Skeletal muscle cell (primary cell): Measurements from ENCODE around the gene RAB34.

Experiments
- DNase-seq: peaks from one replicate; pipeline ENCODE4 v3.0.0-alpha.2; 2010; ENCODE audit warnings: low read depth
- H3K4me3 ChIP-seq: 2 replicates; pipeline ENCODE4 v1.5.1; 2011; ENCODE audit warnings: low read depth, mild to moderate bottlenecking, control low read depth, low read length, moderate library complexity

The RAB34 gene

DNA sequence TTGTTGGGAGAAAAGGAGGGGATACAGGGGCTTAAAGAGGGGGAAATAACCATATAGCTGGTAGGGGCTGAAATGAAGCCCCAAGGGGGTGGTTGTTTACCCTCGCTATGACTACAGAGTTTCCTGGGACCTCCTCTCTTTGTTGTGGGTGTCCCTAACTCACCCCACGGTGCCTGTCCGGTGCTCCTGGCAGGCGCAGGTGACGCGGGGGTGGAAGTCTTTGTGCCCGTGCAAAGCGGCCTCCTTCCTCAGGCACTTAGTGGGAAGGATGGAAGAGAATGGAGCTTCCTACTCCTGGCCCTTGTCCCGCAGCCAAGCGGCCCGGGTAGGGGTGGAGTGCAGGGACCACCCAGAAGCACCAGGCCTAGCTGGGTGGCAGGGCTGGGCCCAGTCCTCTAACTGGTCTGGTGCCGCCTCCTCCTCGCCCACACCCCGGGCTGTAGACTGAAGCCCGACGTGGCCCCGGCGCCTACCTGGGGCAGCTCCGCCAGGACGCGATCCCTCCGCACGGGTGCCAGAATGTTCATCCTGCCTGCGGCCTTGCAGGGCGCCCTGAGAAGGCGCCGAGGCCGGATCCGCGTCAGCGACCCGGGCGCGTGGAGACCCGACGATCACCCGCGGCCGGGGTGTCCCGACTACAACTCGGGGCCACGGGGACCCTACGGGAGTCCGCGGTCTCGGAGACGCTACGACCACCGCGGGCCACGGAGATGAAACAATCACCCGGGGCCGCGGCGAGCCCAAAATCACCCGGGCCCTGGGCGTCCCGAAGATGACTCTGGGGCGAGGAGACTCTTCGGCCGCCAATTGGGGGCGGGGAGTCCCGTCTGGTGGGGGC, 709 bp downstream of the RAB34 start:
- no peak for DNase-seq
- H3K4me3 ChIP-seq: peak overlapping the region; percentile 96

DNA sequence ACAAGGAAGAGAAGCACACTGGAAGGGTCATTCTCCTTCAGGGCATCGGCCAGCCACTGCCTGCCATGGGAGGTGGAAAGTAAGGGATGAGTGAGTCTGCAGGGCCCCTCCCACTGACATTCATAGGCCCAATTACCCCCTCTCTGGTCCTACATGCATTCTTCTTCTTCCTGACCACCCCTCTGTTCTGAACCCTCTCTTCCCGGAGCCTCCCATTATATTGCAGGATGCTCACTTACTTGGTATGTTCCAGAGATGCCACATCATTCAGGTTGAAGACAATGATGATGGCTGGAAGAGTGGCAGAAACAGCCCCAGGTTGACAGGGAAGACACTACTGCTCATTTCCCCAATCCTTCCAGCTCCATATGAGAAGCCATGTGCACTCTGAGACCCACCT, 2.5 kb downstream of the RAB34 start:
- DNase-seq: no peak
- no peak overlapping the region for H3K4me3 ChIP-seq

DNA sequence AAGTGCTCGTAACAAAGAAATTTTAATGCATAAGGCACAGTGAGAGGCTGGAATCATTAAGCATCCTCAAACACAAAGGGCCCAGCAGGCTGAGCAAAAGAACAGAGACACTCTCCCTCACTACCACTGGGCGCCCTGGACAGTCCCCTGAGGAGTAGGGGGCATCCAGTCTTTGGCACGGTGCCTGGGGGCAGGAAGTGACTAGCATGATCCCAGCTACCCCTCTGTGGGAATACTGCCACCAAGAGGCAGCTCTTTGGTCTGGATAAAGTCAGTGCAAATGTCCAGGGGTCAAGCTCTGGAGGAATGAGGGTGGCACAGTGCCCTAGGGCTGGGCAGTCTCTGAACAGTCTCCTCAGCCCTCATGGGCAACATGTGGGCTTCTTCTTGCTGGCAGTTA, 3.4 kb downstream of the RAB34 start:
- DNase-seq: no peak
- H3K4me3 ChIP-seq: no peak overlapping the region

DNA sequence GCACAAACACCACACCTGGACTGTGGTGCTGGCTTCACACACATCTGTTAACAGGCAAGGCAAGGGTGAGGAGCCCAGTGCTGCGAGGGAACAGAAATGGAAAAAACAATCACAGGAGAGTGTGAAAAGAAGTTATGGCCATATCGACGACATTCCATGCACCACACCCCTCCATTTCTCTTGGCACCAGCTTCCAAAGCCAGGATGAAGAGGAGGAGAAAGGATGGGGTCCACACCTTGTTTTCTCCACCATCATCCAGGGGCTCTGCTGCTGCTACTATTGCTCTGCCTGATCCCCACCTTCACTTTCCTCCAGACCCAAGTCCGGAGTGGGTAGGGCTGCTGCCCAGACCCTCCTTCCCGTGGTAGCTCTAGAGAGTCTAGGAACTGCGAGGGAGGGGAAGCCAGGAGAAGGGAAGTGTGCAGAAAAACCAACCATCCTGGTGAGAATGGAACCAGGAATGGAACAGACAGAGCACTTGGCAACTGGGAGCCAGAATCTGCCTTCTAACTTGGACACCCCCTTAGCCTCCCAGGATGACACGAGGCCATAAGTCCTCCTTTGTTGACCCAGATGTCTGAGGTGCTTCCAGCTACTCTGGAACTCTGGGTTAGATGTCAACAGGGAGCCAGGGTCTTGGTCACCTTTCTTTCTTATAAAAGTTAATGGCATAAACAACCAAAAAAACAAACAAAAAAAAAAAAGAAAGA, 4.8 kb downstream of the RAB34 start:
- no peak overlapping the region for H3K4me3 ChIP-seq
- DNase-seq: no peak

DNA sequence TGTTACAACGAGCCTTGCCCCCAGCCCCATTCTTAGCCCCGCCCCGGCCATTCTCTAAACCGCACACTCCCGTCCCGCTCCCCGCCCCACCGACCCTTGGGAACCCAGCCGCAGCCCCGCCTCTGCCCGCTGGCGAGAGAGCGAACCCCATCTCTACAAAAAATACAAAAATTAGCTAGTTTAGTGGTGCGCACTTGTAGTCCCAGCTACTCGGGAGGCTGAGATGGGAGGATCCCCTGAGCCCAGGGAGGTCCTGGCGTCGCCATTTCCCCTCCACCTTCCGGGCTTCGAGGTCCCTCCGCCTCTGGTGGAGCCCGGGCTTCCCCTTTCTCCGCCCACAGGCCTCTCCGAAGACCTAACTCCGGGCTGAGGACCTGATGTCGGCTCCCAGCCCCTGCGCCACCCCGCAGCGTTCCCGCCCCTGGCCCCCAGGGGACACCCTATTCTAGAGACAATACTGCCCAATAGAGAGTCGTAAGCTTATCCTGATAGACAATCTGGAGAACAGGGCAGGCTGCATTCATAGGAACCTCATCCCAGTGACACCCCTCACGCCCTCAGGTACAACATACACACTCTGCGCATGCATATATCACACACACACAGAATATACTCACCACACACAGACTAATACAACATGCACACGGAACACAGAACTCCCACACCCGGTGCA, 5.5 kb downstream of the RAB34 start:
- H3K4me3 ChIP-seq: peak overlapping the region; percentile 61
- no peak for DNase-seq

DNA sequence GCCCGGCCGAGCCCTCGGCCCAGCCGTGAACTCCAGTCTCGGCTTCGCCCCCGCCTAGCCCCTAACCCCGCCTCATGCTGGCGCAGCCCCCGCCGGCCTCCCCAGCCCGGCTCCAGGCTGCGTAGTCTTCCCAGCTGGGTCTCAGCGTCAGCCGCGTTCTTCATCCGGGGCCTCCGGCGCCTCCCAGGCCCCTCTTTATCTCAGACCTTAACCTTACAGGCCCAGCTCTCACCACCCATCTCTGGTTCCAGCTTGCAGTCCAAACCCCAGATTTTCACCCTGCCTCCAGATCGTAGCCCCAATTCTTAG, 6.0 kb downstream of the RAB34 start, which contains the start of gene PROCA1:
Gene PROCA1, minus strand, starts transcription at position 166 of the 309 bp plus-strand sequence. CDS start 228 bp downstream, outside the sequence.
- no peak for DNase-seq
- peak within 1 kb of the TSS; percentile 61 for H3K4me3 ChIP-seq

DNA sequence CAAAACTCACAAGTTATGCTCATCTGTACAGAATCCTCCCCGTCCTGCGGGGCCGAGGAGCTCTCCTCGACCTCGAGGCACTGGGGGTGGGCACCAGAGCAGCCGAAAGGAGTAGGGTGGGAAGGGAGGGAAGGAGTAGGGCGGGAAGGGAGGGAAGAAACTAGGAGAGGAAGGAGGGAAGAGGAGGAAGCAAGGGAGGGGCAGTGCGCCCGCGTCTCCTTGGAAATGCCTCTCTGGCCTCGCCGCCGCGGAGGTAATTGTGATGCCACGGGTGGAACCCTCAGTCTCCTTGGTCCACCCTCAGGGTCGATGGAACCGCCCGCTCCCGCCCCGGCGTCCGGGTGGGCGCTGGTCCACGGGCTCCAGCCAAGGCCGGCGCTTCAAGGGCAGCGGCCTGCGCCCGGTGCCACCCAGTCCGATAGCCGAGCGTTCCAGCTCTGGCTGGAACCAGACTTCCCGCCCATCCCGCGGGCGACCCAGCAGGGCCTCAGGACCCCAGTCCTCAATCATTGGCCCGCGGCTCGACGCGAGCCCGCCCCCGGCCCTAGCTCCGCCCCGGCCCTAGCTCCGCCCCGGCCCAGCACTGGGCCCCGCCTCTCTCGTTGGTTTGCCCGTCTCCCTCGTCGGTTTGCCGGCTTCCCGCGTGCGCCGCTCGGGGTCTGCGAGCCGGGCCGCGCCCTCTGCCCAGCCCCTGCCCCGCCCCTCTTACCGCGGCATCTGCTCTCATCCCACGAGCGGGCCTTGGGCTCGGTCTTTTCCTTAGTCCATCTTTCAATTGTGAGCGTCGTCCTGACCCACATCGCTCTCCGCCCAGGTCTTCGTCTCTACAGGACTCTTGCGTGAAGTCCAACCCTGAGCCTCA, 6.6 kb downstream of the RAB34 start:
- H3K4me3 ChIP-seq: peak overlapping the region; percentile 61
- no peak for DNase-seq

DNA sequence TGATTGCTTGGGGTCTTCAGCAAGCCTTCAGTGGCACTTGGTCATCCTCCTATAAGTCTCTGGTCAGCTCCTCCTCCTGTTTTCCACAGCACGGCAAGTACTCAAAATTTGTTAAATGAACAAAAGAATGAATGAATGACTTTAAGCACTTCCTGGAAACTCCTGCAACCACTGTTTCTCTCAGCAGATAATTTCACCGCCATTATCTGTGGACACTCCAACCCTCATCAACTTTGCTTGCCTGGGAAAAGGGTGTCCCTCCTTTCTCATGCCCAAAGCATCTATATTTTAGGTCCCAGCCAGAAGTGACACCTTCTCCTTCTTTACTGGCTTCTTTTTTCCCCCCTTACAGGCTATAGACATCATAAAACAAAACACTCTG, 10.3 kb downstream of the RAB34 start:
- H3K4me3 ChIP-seq: no peak overlapping the region
- DNase-seq: no peak

DNA sequence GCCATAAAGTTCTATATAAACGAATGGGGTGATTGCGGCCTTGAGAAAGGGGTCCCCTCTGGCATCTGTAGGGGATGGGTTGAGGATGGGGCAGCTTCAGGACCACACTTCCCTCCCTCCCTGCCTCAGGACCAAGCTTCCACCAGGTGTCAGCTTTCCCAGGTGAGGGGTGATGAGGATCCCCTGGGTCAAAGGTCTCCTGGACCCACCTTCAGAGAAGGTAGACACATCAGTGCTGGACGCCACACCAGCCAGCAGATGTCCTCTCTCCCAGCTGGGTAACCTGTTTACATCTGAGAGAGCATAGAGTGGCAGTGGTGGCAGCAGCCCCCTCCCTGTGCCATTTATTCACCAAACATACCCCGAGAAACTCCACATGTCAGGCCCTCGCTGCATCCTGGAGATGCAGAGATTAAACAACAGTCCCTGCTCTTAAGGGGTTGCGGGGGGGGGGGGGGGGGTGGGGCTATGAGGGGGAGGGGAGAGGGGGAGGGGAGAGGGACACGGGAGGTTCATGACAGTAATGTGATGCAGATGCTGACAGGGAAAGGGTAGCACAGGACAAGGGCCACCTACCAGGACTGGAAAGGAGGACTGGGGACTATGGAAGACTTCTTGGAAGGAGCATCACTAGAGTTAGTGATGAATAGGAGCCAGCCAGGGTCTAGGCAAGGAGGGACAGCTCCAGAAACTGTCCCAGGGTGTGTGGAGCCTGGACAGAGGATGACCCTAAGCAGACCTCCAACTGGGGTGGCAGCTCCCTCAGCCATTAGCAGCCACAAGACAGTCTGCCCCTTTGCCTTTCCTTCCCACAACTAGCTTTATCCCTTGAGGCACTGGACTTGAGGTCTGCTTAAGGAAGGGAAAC, 11.0 kb downstream of the RAB34 start:
- no peak overlapping the region for H3K4me3 ChIP-seq
- DNase-seq: no peak

DNA sequence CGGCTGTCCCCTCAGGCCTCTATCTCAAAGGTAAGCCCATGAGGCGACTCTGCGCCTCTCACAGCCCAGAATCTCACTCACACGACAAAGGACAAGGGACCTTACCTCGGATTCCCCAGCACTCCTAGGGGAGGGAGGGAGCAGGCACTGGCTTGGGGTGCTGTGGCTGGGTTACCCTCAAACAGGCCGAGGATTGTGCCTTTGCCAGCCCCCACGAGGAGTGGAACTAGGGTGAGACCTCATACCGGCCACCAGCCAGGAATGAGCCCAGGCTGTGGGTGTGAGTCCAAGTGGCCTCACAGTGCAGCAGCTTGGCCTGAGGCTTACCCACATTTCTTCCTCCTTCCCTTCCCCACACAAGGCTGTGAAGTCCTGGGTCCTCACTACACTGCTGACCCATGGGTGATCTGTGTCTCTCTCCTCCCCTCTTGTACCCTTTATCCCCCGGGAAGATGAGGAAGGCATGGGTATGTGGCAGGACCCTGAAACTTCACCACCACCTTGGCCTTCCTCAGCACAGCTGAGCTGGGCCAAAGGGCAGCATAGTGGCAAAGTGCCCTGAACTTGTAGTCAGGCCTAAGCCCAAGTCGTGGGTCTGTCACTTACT, 11.8 kb downstream of the RAB34 start:
- no peak for DNase-seq
- no peak overlapping the region for H3K4me3 ChIP-seq

DNA sequence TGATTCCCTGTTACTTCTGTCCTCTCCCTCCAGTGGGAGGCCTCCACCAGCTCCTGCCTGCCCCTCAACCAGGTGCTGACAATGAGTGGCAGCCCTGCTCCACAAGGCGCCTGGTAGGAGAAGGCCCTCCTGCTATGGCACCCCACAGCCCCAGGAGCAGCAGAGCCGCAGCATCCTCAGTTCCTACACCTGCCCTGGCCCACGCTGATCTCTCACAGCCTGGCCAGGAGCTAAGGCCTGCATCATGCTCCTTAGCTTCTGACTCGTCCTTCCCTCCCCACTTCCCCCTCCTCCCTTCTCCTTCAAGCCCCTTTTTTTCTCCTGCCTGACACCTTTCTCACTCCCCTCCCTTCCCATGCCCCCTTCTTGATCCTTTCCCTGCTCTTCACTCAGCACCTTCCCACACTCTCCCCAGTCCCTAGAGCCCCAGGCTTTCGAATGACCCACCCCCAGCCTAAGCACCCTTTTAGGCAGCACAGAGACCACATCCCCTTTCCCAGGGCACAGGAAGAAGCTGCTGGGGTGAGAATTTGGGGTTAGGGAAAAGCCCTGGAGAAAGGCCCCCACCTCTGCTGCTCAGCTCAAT, 12.5 kb downstream of the RAB34 start:
- no peak overlapping the region for H3K4me3 ChIP-seq
- no peak for DNase-seq

DNA sequence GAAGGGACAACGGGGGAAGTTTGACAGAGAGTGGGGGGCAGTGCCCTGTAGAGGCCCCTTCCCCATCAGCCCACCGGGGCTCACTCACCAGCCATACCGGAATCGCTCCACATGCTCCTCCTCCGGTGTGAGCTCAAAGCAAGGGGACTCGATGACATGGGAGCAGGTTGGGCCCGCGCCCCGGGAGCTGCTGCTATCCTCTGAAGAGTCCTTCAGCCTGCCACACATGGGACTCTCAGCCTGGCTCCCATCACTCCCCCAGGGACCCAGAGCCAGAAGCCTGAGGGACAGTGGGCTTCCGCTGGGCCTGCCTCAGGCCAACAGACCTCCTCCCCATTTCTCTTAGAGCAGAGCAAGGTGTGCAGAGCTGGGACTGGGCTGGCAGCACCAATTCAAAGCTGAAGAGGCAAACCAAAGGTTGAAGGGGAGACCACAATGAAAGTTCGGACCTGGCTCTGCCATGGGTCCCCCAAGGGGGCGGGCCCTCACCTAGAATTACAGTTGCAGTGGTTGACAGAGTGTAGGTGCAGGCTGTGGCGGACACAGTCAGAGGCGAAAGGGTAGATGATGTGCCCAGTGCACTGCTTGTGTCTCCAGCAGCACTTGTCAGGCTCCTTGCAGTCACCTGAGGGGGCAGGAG, 13.3 kb downstream of the RAB34 start:
- no peak overlapping the region for H3K4me3 ChIP-seq
- DNase-seq: no peak

DNA sequence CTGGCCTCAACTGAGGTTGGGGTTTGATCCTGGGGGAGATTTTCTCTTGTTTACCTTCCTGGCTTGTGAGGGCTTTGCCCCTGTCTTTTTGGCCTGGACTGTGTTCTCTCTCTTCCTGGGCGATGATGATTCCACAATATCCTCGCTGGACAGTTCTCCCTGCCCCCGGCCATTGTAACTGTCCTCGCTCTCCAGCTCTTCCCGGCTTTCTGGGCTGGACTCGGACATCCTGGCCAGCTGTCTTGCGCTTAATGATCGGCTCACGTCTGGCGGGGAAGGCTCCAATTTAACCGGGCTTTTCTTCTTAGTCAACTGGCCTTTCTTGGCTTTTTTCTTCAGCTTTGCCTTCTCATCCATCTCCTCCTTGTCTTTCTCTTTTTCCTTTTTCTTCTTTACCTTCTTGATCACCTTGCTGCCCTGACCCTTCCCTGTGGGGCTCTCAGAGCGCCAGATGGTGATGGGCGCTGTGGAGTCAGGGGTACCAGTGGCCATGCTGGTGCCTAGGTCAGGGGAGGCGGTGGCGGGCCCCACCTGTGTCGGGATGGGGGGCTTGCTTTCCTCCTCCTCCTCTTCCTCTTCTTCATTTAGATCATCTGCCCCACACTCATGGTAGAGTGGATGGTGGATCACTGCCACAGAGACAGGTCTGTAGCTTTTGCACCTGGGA, 14.0 kb downstream of the RAB34 start:
- H3K4me3 ChIP-seq: no peak overlapping the region
- no peak for DNase-seq

DNA sequence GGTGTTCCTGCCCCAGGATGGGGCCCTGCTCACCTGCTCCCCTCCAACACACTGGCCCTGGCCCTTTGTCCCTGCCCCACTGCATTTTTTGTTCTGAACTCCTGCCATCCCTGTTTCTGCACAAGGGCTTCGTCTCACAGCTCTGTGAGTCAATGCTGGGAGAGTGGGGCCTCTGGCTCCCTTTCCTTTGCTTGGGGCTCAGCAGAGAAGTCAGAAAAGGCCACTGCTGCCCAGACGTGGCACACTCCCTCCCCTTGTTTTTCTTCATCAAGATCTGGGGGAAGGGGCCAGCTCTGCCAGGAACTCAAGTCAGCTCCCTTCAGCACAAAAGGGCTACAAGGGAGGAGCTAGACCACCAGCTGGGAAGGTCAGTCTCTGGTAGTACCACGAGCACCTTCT, 14.9 kb downstream of the RAB34 start:
- no peak overlapping the region for H3K4me3 ChIP-seq
- DNase-seq: no peak

DNA sequence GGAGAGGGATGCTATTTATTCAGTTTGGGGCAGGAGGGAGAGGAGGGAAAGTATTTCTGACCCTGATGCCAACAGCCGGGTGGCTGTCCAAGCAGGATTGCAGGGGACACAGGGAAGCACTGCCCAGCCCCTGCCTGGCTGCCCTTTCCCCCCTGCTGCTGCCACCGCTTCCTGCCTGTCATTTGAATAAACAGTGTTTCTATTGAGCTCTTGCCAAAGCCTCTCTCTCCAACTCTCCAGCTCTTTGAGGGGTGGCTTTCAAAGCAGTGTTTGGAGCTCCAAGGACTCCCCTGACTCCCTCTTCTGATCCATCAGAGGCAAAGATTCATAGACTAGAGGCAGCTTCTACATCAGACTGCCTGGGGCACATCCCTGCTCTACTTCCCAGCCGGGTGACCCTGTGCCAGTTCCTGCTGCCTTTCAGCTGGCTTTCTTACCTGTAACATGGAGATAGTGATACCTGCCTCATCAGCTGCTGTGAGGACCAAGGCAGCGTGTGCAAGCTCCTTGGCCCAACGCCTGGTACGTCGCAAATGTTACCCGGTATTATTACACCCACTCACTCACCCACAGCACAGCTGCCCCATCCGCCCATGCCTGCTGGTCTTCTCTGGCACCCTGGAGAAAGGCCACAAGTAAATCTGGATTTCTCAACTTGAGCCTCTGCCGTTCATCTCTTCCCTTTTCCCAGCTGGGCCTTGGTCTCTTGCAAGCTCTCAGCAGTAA, 15.5 kb downstream of the RAB34 start:
- DNase-seq: no peak
- H3K4me3 ChIP-seq: no peak overlapping the region

DNA sequence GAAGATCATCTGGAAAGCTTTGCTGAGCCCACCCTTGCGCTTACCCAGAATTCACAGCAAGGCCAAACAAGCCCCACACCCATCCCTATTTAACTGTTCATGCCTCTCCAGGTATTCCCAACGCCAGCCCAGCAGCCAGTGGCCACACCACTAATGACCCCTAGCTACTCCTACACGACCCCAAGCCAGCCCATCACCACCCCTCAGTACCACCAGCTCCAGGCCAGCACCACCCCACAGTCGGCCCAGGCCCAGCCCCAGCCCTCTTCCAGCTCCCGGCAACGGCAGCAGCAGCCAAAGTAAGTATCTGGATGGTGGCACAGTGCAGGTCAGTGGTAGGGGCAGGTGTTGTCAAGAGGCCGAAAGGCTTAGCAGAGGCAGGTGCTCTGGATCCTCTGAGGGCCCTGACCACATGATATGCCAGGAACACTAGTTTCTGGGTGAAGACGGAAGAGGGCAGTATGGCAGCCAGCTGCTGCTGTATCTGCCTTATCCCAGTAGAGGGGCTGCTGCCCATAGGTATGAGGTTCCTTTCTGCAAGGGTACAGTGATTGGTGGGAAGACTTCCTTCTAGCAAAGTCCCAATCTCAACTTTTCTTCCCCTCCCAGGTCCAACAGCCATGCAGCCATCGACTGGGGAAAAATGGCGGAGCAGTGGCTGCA, 16.7 kb downstream of the RAB34 start:
- H3K4me3 ChIP-seq: no peak overlapping the region
- no peak for DNase-seq
